ENCODE results near the gene ZNF727.

- TF ChIP-seq POLR2A (IDR thresholded peaks at IDR 0.05) (no peak), CTCF (IDR thresholded peaks at IDR 0.05) (no peak)
These were observed 46.7 kb upstream of the ZNF727 start, which contains the start of gene ZNF722 for GRCh38 chr7:63998549-63998948.
